OCI-LY3 (cell line): ENCODE results near the gene SORBS1.

Source experiments
- H2AFZ ChIP-seq: fragments of 200-600, 300-600 bp; shearing (Covaris generic); 2 replicates; pipeline ENCODE4 v1.6.0; 2014; ENCODE audit warnings: antibody characterized with exemption, low read depth, low read length
- H3K27ac ChIP-seq: fragments of 200-600, 300-600 bp; sonication (generic); 2 replicates; pipeline ENCODE4 v1.5.1; 2014; ENCODE audit warnings: mild to moderate bottlenecking, low read length, moderate library complexity, mixed read lengths
- H3K27me3 ChIP-seq: fragments of 200-600, 300-600 bp; sonication (generic); 2 replicates; pipeline ENCODE4 v1.6.1; 2014; ENCODE audit warnings: low read depth, low read length, mixed read lengths
- H3K36me3 ChIP-seq: fragments of 200-600, 300-600 bp; sonication (generic); replicated peaks from 2 replicates; pipeline ENCODE3; 2014; ENCODE audit warnings: low read depth, low read length, mixed read lengths
- H3K4me1 ChIP-seq: fragments of 300-600, 200-600 bp; sonication (generic); 2 replicates; pipeline ENCODE4 v1.6.1; 2014; ENCODE audit warnings: low read length, mixed read lengths
- H3K4me2 ChIP-seq: fragments of 200-600, 300-600 bp; sonication (generic); 2 replicates; pipeline ENCODE4 v1.6.1; 2014; ENCODE audit warnings: low read length, mixed read lengths
- H3K4me3 ChIP-seq: fragments of 300-600, 200-600 bp; sonication (generic); 2 replicates; pipeline ENCODE4 v1.5.1; 2014; ENCODE audit warnings: antibody characterized with exemption, mild to moderate bottlenecking, low read length, moderate library complexity
- H3K79me2 ChIP-seq: fragments of 300-600, 200-600 bp; shearing (Covaris generic); 2 replicates; pipeline ENCODE4 v1.6.1; 2014; ENCODE audit warnings: mild to moderate bottlenecking, low read length, mixed read lengths
- H3K9ac ChIP-seq: fragments of 300-600, 200-600 bp; shearing (Covaris generic); 2 replicates; pipeline ENCODE4 v1.6.0; 2014; ENCODE audit warnings: mild to moderate bottlenecking, low read length, moderate library complexity
- H3K9me3 ChIP-seq: fragments of 200-600, 300-600 bp; shearing (Covaris generic); 2 replicates; pipeline ENCODE4 v1.6.1; 2014; ENCODE audit warnings: low read length, mixed read lengths; ENCODE audit not compliant: insufficient read depth
- H4K20me1 ChIP-seq: fragments of 200-600, 300-600 bp; sonication (generic); 2 replicates; pipeline ENCODE4 v1.6.1; 2016; ENCODE audit warnings: low read length, mixed read lengths; ENCODE audit not compliant: insufficient read depth
- CTCF ChIP-seq: fragments of 200-600, 300-600 bp; sonication (generic); IDR thresholded peaks from 2 replicates; pipeline ENCODE4 v1.5.1; 2014; ENCODE audit warnings: antibody characterized with exemption, low read length, low read depth
- EZH2phosphoT487 ChIP-seq: fragments of 200-600 bp; shearing (Covaris generic); IDR thresholded peaks from 2 replicates; pipeline ENCODE4 v1.6.1; 2018; ENCODE audit warnings: antibody characterized with exemption, mixed run types, low read depth

Gene SORBS1

GRCh38 chr10:95312986-95313495 is 248.1 kb downstream of the SORBS1 start:
- H3K79me2 ChIP-seq, result no peaks in the 10 kb centered on the region
- TF ChIP-seq EZH2phosphoT487 (no peak), CTCF (no peak)
- H3K9me3 ChIP-seq, result no peaks in the 10 kb centered on the region
- no peak overlapping the region for H2AFZ ChIP-seq
- H3K27me3 ChIP-seq, result peaks cover 16% of the 10 kb centered on the region; the same call in 1 of the 2 replicates
- peaks cover 8% of the 10 kb centered on the region; the same call in 1 of the 2 replicates for H3K4me1 ChIP-seq
- no peaks in the 10 kb centered on the region for H4K20me1 ChIP-seq
- H3K4me2 ChIP-seq, result no peak overlapping the region
- no peak overlapping the region for H3K27ac ChIP-seq
- H3K9ac ChIP-seq, result no peak overlapping the region
- no peaks in the 10 kb centered on the region for H3K36me3 ChIP-seq
- no peak overlapping the region for H3K4me3 ChIP-seq

- no peak overlapping the region for H3K27ac ChIP-seq
- no peak for TF ChIP-seq EZH2phosphoT487
- no peak for TF ChIP-seq CTCF
- H3K4me2 ChIP-seq, result no peak overlapping the region
- no peaks in the 10 kb centered on the region for H3K79me2 ChIP-seq
- no peaks in the 10 kb centered on the region for H3K36me3 ChIP-seq
- no peak overlapping the region for H3K4me3 ChIP-seq
- H4K20me1 ChIP-seq, result no peaks in the 10 kb centered on the region
- H3K9ac ChIP-seq, result no peak overlapping the region
- H2AFZ ChIP-seq, result no peak overlapping the region
- peaks cover 8% of the 10 kb centered on the region; the same call in 1 of the 2 replicates for H3K4me1 ChIP-seq
- no peaks in the 10 kb centered on the region for H3K9me3 ChIP-seq
- H3K27me3 ChIP-seq, result peaks cover 16% of the 10 kb centered on the region; the same call in 1 of the 2 replicates
Observed at GRCh38 chr10:95312257-95312656, 248.9 kb downstream of the SORBS1 start.

- peaks cover 8% of the 10 kb centered on the region; the same call in 1 of the 2 replicates for H3K4me1 ChIP-seq
- H3K36me3 ChIP-seq, result no peaks in the 10 kb centered on the region
- H3K27me3 ChIP-seq, result peaks cover 14% of the 10 kb centered on the region
- H3K9ac ChIP-seq, result no peak overlapping the region
- H3K4me2 ChIP-seq, result peak overlapping the region; percentile 27; the same call in 1 of the 2 replicates
- no peaks in the 10 kb centered on the region for H4K20me1 ChIP-seq
- H2AFZ ChIP-seq, result no peak overlapping the region
- no peak for TF ChIP-seq EZH2phosphoT487
- TF ChIP-seq CTCF, result no peak
- H3K9me3 ChIP-seq, result no peaks in the 10 kb centered on the region
- H3K27ac ChIP-seq, result no peak overlapping the region
- no peak overlapping the region for H3K4me3 ChIP-seq
- H3K79me2 ChIP-seq, result no peaks in the 10 kb centered on the region
Observed at GRCh38 chr10:95309958-95310357, 251.2 kb downstream of the SORBS1 start.

- no peak overlapping the region for H3K27ac ChIP-seq
- no peak overlapping the region for H3K4me3 ChIP-seq
- H3K4me1 ChIP-seq, result peaks cover 8% of the 10 kb centered on the region; the same call in 1 of the 2 replicates
- no peak overlapping the region for H2AFZ ChIP-seq
- no peaks in the 10 kb centered on the region for H3K79me2 ChIP-seq
- H3K36me3 ChIP-seq, result no peaks in the 10 kb centered on the region
- H3K9ac ChIP-seq, result no peak overlapping the region
- H3K4me2 ChIP-seq, result no peak overlapping the region
- H4K20me1 ChIP-seq, result no peaks in the 10 kb centered on the region
- TF ChIP-seq EZH2phosphoT487 (no peak), CTCF (no peak)
- no peaks in the 10 kb centered on the region for H3K9me3 ChIP-seq
- H3K27me3 ChIP-seq, result peaks cover 16% of the 10 kb centered on the region; the same call in 1 of the 2 replicates
Observed at GRCh38 chr10:95308389-95309302, 252.5 kb downstream of the SORBS1 start.
